GM19193 (cell line): ENCODE results near the gene EML3.

Source experiments
- POLR2A ChIP-seq: IDR thresholded peaks from 4 replicates; pipeline ENCODE4 v1.6.1; 2011; ENCODE audit not compliant: insufficient read depth, insufficient read length; ENCODE audit errors: extremely low read depth

Gene EML3

DNA sequence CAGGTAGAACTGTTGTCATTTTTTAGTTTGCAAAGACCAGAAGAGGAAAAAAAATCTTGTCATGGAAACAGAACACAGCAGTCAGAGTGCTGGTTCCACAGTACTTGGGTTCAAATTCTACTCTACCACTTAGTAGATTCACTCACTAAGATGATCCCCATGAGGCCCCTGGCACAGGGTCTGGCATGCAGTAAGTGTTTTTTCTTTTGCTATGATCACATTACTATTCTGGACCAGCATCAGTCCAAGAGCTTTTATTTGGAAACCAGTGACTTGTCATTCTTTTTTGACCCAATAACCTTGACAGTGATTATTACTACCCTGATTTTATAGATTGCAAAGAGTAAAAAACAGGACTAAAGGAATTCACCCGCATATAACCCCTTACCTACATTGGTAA, 43.0 kb downstream of the EML3 start:
- TF ChIP-seq POLR2A: no peak

- TF ChIP-seq POLR2A: no peak
Measured at GRCh38 chr11:62567018-62567633, 45.4 kb downstream of the EML3 start.

- no peak for TF ChIP-seq POLR2A
Measured at GRCh38 chr11:62566247-62566646, 46.3 kb downstream of the EML3 start.

DNA sequence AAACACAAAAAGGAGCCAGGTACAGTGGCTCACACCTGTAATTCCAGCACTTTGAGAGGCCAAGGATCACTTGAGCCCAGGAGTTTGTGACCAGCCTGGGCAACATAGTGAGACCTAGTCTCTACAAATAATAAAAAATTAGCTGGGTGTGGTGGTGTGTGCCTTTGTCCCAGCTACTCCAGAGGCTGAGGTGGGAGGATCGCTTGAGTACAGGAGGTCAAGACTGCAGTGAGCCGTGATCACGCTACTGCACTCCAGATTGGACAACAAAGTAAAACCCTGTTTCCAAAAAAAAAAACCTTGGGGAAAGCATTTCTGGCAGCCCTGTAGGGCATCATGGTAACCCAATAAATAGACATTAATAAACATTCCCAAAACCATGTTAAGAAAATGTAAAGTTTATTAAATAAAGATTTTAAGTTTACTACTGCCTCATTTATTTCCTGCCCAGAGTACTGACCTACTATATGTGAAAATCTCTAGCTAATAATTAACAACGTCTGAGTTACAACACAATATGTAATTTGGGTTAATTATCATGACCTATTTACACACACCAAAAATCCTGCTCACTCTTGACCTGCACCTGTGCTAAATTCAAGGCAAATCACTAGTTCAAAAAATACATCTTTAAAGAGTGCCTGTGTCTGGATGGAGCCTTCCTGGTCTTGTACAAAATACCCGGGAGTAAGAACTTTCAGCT, 47.3 kb downstream of the EML3 start:
- TF ChIP-seq POLR2A: no peak

DNA sequence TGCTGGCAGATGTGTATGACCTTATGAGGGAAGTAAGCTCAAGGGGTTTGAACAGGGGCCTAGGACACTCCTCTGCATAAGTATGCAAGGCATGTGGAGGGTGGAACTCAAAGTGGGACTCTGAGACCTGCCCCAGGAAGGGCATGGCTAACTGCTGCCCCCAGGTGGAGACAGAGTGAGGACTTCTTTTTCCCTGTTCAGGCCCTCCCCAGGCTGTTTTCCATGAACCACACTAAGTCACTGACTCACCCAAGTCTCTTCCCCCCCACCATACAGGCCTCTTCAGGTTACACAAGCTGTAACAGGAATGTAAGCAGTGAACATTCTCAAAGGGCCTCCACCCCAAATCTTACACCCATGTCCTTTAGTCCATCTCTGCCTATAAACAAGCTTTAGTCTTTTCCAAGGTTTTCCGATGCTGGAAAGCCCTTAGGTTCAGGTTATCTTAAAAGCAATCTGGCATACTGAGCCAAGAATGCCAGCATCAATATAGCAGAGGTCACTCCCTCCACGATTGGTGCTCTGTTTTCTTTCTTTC, 51.9 kb downstream of the EML3 start:
- TF ChIP-seq POLR2A: no peak

DNA sequence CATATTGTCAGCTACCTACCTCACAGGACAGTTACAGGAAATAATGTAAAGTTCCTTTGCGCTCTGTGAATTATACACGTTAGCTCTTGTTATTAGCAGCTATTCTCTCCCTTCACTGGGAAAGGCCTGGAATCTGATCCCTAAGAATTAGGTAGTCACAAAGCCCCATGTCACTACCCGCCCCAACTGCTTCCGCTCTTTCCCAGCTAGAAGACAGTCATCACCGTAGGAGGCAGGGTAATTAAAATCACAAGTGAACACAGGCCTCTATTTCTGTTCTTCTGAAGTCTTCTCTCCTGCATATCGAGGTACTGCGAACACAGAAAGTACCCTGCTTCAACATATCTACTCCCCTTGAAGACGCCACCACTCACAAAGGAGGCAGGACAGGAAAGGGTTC, 53.4 kb downstream of the EML3 start:
- TF ChIP-seq POLR2A: no peak

GRCh38 chr11:62558669-62559068, 53.9 kb downstream of the EML3 start:
- TF ChIP-seq POLR2A: no peak

DNA sequence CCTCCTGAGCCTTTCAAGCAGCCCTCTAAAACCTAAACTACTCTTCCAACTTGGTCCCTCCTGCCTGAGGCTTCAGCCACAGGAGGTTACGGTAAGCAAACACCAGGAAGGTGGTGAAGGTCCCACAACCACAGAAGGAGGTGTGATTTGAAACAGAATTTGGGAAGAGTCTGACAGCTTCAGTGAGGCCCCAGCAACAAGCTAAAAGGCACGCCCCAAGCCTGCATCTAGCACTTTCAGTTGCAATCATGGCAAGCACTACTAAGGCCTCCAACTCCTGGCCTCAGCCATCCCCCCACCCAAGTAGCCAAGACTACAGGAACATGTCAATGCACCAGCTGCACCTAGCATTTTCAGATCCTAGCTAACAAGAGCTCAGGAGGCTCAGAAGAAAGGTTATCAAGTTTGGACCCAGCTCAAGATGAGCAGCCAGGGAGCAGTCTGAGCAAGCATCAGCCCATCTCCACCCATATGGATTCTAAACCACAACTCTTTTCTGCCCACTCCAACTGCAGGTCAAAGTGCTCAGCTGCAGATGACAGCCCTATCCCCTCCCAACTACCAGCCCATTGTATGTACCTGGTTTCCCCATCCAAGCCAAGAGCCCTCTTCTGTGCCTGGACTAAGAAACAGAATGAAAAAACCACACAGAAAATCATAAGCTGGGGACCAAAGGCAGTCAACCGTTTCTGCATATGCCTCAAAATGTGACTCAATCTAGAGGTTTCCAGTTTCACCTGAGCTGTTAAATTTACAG, 55.5 kb downstream of the EML3 start:
- TF ChIP-seq POLR2A: no peak

GRCh38 chr11:62556108-62556874, 56.3 kb downstream of the EML3 start:
- peak; percentile 44 for TF ChIP-seq POLR2A

- TF ChIP-seq POLR2A: peak; percentile 40
Measured at GRCh38 chr11:62555464-62556107, 57.0 kb downstream of the EML3 start.

- no peak for TF ChIP-seq POLR2A
Measured at GRCh38 chr11:62554387-62555167, 58.0 kb downstream of the EML3 start.

- TF ChIP-seq POLR2A: no peak
Measured at GRCh38 chr11:62553839-62554361, 58.7 kb downstream of the EML3 start.

- TF ChIP-seq POLR2A: no peak
Measured at GRCh38 chr11:62553080-62553838, 59.3 kb downstream of the EML3 start.
